H9 (cell line): ENCODE measurements around the gene IQCK. TPM values are rescaled to one million over a fixed set of nuclear protein-coding genes. Genes with fewer than 3 reads are reported as not detected.

Experiments
- DNase-seq: peaks from one replicate; pipeline ENCODE4 v3.0.0-alpha.2; 2017
- H2AFZ ChIP-seq: one replicate; pipeline ENCODE4 v1.6.1; 2013; ENCODE audit warnings: mild to moderate bottlenecking, low read length, control low read depth, moderate library complexity
- H2AK5ac ChIP-seq: 2 replicates; pipeline ENCODE4 v1.6.1; 2013; ENCODE audit warnings: low read length, control low read depth, mixed read lengths; ENCODE audit not compliant: insufficient read length
- H2BK120ac ChIP-seq: one replicate; pipeline ENCODE4 v1.6.1; 2013; ENCODE audit warnings: low read depth, mild to moderate bottlenecking, low read length, control low read depth, inconsistent platforms; ENCODE audit not compliant: poor library complexity, severe bottlenecking
- H2BK12ac ChIP-seq: 2 replicates; pipeline ENCODE4 v1.6.1; 2013; ENCODE audit warnings: low read length, control low read depth, mixed read lengths, low read depth; ENCODE audit not compliant: insufficient read length
- H2BK15ac ChIP-seq: 2 replicates; pipeline ENCODE4 v1.6.1; 2013; ENCODE audit warnings: low read depth, low read length, control low read depth
- H2BK20ac ChIP-seq: one replicate; pipeline ENCODE4 v1.6.1; 2013; ENCODE audit warnings: low read depth, mild to moderate bottlenecking, low read length, control low read depth, inconsistent platforms; ENCODE audit not compliant: poor library complexity, severe bottlenecking
- H2BK5ac ChIP-seq: 2 replicates; pipeline ENCODE4 v1.6.1; 2013; ENCODE audit warnings: low read length, control low read depth, mixed read lengths; ENCODE audit not compliant: insufficient read length
- H3K14ac ChIP-seq: 2 replicates; pipeline ENCODE4 v1.6.1; 2013; ENCODE audit warnings: low read length, control low read depth; ENCODE audit not compliant: insufficient read depth
- H3K18ac ChIP-seq: 2 replicates; pipeline ENCODE4 v1.6.1; 2013; ENCODE audit warnings: low read depth, mild to moderate bottlenecking, mixed read lengths, low read length, control low read depth; ENCODE audit not compliant: insufficient read length
- H3K23ac ChIP-seq: 2 replicates; pipeline ENCODE4 v1.6.1; 2013; ENCODE audit warnings: low read length, control low read depth, mixed read lengths, low read depth; ENCODE audit not compliant: insufficient read length
- H3K23me2 ChIP-seq: 2 replicates; pipeline ENCODE4 v1.6.1; 2013; ENCODE audit warnings: low read depth, mild to moderate bottlenecking, mixed read lengths, low read length, control low read depth; ENCODE audit not compliant: insufficient read length, poor library complexity, severe bottlenecking
- H3K27ac ChIP-seq: 2 replicates; pipeline ENCODE4 v1.5.1; 2013; ENCODE audit warnings: low read length, control low read depth, mixed read lengths, low read depth; ENCODE audit not compliant: insufficient read length
- H3K27me3 ChIP-seq: 2 replicates; pipeline ENCODE4 v1.6.1; 2013; ENCODE audit warnings: low read length, control low read depth, inconsistent platforms; ENCODE audit not compliant: insufficient read depth
- H3K4ac ChIP-seq: 2 replicates; pipeline ENCODE4 v1.6.1; 2013; ENCODE audit warnings: low read depth, mild to moderate bottlenecking, control low read depth, inconsistent platforms, low read length, moderate library complexity
- H3K4me1 ChIP-seq: 2 replicates; pipeline ENCODE4 v1.6.1; 2013; ENCODE audit warnings: low read length, control low read depth, inconsistent platforms; ENCODE audit not compliant: insufficient read depth
- H3K4me2 ChIP-seq: 2 replicates; pipeline ENCODE4 v1.6.1; 2013; ENCODE audit warnings: low read length, control low read depth, mixed read lengths; ENCODE audit not compliant: insufficient read length, insufficient read depth
- H3K56ac ChIP-seq: 2 replicates; pipeline ENCODE4 v1.6.1; 2013; ENCODE audit warnings: low read depth, mild to moderate bottlenecking, mixed read lengths, low read length, control low read depth; ENCODE audit not compliant: insufficient read length
- H3K79me1 ChIP-seq: 2 replicates; pipeline ENCODE4 v1.6.1; 2013; ENCODE audit warnings: low read depth, mild to moderate bottlenecking, moderate library complexity, low read length, control low read depth, inconsistent platforms; ENCODE audit not compliant: insufficient read depth, poor library complexity, severe bottlenecking
- H3K79me2 ChIP-seq: 2 replicates; pipeline ENCODE4 v1.6.1; 2013; ENCODE audit warnings: low read length, control low read depth, inconsistent platforms; ENCODE audit not compliant: insufficient read depth
- H3K9ac ChIP-seq: 2 replicates; pipeline ENCODE4 v1.6.1; 2013; ENCODE audit warnings: low read length, control low read depth, mixed read lengths; ENCODE audit not compliant: insufficient read length; ENCODE audit errors: extremely low read depth
- H3K9me3 ChIP-seq: one replicate; pipeline ENCODE4 v1.6.1; 2013; ENCODE audit warnings: low read depth, low read length, inconsistent platforms; ENCODE audit not compliant: control insufficient read depth
- H3T11ph ChIP-seq: one replicate; pipeline ENCODE4 v1.6.1; 2013; ENCODE audit warnings: mild to moderate bottlenecking, low read length, control low read depth, inconsistent platforms
- H4K20me1 ChIP-seq: one replicate; pipeline ENCODE4 v1.6.1; 2013; ENCODE audit not compliant: control insufficient read depth, insufficient read length, insufficient read depth
- H4K5ac ChIP-seq: 2 replicates; pipeline ENCODE4 v1.6.1; 2013; ENCODE audit warnings: low read depth, mild to moderate bottlenecking, mixed read lengths, low read length, control low read depth; ENCODE audit not compliant: insufficient read length
- H4K8ac ChIP-seq: replicated peaks from 2 replicates; pipeline ENCODE4 v1.6.1; 2013; ENCODE audit warnings: low read length, control low read depth, mixed read lengths, low read depth; ENCODE audit not compliant: insufficient read length
- H4K91ac ChIP-seq: 2 replicates; pipeline ENCODE4 v1.6.1; 2013; ENCODE audit warnings: low read depth, mild to moderate bottlenecking, moderate library complexity, mixed read lengths, low read length, control low read depth; ENCODE audit not compliant: insufficient read length
- H3K27ac Mint-ChIP-seq, 3 experiments: 2 replicates in 2 of 3; 3 replicates in 1 of 3; pipeline ENCODE4 v1.8.0; 2020 to 2021; ENCODE audit warnings: mixed read lengths in 3 of 3, mild to moderate bottlenecking in 1 of 3, moderate library complexity in 1 of 3
- H3K27me3 Mint-ChIP-seq: 2 replicates; pipeline ENCODE4 v1.8.0; 2021; ENCODE audit warnings: low read depth, mild to moderate bottlenecking, moderate library complexity, mixed read lengths
- H3K36me3 Mint-ChIP-seq, 3 experiments: 2 replicates in 2 of 3; 3 replicates in 1 of 3; pipeline ENCODE4 v1.8.0; 2020 to 2021; ENCODE audit warnings: low read depth in 3 of 3, mixed read lengths in 3 of 3; ENCODE audit not compliant: insufficient read depth in 1 of 3
- H3K4me1 Mint-ChIP-seq, 2 experiments: 2 replicates each; pipeline ENCODE4 v1.8.0; 2020; ENCODE audit warnings: mixed read lengths in 2 of 2
- H3K4me3 Mint-ChIP-seq, 2 experiments: 2 replicates in 1 of 2; 3 replicates in 1 of 2; pipeline ENCODE4 v1.8.0; 2020 to 2021; ENCODE audit warnings: mild to moderate bottlenecking in 2 of 2, mixed read lengths in 2 of 2, moderate library complexity in 1 of 2
- H3K9me3 Mint-ChIP-seq, 2 experiments: 2 replicates in 1 of 2; 3 replicates in 1 of 2; pipeline ENCODE4 v1.8.0; 2020; ENCODE audit warnings: mild to moderate bottlenecking in 2 of 2, mixed read lengths in 2 of 2, moderate library complexity in 1 of 2
- CTCF ChIP-seq: fragments of 200-600 bp; sonication (generic); conservative IDR thresholded peaks from 3 replicates; pipeline ENCODE4 v1.8.0; 2021; ENCODE audit warnings: antibody characterized with exemption, mild to moderate bottlenecking
- WGBS: extraction: QIAGEN DNeasy Blood & Tissue Kit; methylation state at CpG from one replicate; pipeline ENCODE4 v1.1.7; 2013; ENCODE audit warnings: missing lambda C conversion rate, low lambda C conversion rate, mixed read lengths; ENCODE audit not compliant: insufficient read length; ENCODE audit errors: extremely low coverage; 5-methylcytosine and 5-hydroxymethylcytosine counted together
- total RNA-seq: library from RNA; stranded (reverse); gene quantifications from 2 replicates; pipeline ENCODE4 v1.2.1, GENCODE V29; 2021

The IQCK gene
- total RNA-seq, 1 experiment from 2014 or later: 9.0 TPM

DNA sequence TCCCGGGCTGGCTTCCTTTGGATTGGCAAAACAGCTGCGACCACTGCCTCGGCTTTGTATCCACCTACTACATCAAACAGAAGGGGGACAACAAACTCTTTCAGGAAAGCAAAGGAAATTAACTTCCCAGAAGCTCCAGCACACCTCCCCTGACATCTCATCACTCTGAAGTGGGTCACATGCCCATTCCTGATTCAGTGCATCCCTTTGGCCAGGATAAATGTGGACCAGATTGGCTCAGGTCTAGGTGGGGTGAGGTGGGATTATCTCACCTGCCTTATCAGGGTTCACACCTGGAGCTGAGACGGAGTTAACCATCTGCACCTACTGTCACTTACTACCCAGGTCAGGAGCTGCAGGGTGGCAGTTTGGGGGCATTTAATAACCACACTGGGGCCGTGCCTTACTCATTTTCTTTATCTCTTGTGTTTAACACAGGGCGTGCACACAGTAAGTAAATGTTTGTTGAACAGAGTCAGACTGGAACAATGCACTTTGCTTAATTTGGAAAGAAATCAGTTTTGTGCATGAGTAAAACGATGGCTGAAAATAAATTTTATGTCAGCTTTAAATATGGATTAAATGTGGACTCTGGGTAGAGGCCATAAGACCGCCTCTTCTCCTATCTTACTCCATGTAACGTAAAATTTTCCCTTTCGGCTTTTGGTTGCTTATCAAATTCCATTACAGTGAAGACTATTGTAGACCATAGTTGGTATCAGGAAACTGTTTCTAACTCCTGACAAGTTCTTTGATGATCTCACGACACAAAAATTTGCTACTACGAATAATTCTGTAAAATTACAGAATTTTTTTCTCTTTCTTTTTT is 36.0 kb downstream of the IQCK start:
- no peak overlapping the region for H3K23ac ChIP-seq
- H3K4me2 ChIP-seq: no peak overlapping the region
- no peak overlapping the region for H3K27ac Mint-ChIP-seq
- no peak overlapping the region for H2AFZ ChIP-seq
- H3K56ac ChIP-seq: no peak overlapping the region
- H3K9me3 Mint-ChIP-seq: no peaks in the 10 kb centered on the region
- no peaks in the 10 kb centered on the region for H3K23me2 ChIP-seq
- H3K14ac ChIP-seq: no peak overlapping the region
- H2BK120ac ChIP-seq: no peak overlapping the region
- no peaks in the 10 kb centered on the region for H3K79me2 ChIP-seq
- no peak overlapping the region for H3K18ac ChIP-seq
- H2AK5ac ChIP-seq: no peak overlapping the region
- H3K4me3 Mint-ChIP-seq: no peak overlapping the region
- H4K20me1 ChIP-seq: no peaks in the 10 kb centered on the region
- H3K36me3 Mint-ChIP-seq: no peaks in the 10 kb centered on the region
- no peak for TF ChIP-seq CTCF
- H3K4ac ChIP-seq: no peak overlapping the region
- H2BK20ac ChIP-seq: no peak overlapping the region
- no peak for DNase-seq
- no peak overlapping the region for H3T11ph ChIP-seq
- H4K5ac ChIP-seq: no peak overlapping the region
- no peak overlapping the region for H2BK5ac ChIP-seq
- no peaks in the 10 kb centered on the region for H3K27me3 Mint-ChIP-seq
- no peak overlapping the region for H2BK15ac ChIP-seq
- no peaks in the 10 kb centered on the region for H3K79me1 ChIP-seq
- H3K9ac ChIP-seq: no peak overlapping the region
- no peak overlapping the region for H4K91ac ChIP-seq
- H3K4me1 ChIP-seq: no peaks in the 10 kb centered on the region
- no CpG with 5 or more reads among the region's 12 CpGs for WGBS
- no peaks in the 10 kb centered on the region for H3K27me3 ChIP-seq
- H4K8ac ChIP-seq: no peak overlapping the region
- no peak overlapping the region for H2BK12ac ChIP-seq
- H3K27ac ChIP-seq: no peak overlapping the region
- no peaks in the 10 kb centered on the region for H3K9me3 ChIP-seq
- peaks cover 0 to 4% of the 10 kb centered on the region in 2 experiments; a peak in 1 of 4 replicates for H3K4me1 Mint-ChIP-seq
